ENCODE data around the gene FILIP1.

The FILIP1 gene

DNA sequence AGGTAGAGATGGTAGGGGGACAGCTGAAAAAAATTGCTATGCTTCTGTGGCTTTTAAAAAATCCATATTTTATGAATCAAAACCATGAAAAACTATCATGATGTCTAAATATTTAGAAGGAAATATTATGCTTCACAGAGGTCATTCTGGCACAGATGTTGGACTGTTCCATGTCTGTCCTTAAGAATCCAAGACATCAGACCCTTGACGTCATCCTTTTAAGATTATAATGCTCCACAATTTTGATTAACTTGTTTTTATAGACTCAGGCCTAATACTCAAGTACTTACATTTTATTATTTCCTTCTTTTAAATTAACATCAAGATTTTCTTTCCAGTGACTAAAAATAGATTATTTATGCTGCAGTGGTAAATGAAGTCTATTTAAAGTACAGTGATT lies 29.7 kb downstream of the FILIP1 start:
- TF ChIP-seq, protein P1, sequence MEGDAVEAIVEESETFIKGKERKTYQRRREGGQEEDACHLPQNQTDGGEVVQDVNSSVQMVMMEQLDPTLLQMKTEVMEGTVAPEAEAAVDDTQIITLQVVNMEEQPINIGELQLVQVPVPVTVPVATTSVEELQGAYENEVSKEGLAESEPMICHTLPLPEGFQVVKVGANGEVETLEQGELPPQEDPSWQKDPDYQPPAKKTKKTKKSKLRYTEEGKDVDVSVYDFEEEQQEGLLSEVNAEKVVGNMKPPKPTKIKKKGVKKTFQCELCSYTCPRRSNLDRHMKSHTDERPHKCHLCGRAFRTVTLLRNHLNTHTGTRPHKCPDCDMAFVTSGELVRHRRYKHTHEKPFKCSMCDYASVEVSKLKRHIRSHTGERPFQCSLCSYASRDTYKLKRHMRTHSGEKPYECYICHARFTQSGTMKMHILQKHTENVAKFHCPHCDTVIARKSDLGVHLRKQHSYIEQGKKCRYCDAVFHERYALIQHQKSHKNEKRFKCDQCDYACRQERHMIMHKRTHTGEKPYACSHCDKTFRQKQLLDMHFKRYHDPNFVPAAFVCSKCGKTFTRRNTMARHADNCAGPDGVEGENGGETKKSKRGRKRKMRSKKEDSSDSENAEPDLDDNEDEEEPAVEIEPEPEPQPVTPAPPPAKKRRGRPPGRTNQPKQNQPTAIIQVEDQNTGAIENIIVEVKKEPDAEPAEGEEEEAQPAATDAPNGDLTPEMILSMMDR (IDR thresholded peaks at IDR 0.05; ENCODE audit: low read depth, low read length) = no peak
- TF ChIP-seq, protein P2, sequence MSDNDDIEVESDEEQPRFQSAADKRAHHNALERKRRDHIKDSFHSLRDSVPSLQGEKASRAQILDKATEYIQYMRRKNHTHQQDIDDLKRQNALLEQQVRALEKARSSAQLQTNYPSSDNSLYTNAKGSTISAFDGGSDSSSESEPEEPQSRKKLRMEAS (IDR thresholded peaks at IDR 0.05; ENCODE audit: low read depth, low read length) = no peak
- TF ChIP-seq POLR2A (IDR thresholded peaks at IDR 0.05; ENCODE audit: extremely low read depth, insufficient read length) (no peak), MYC (IDR thresholded peaks at IDR 0.05; ENCODE audit: low read depth, low read length) (no peak)
- no peak overlapping the region for H3K4me3 ChIP-seq (ENCODE audit: low read depth, low read length)
- DNase-seq (ENCODE audit: low read depth) = no peak

DNA sequence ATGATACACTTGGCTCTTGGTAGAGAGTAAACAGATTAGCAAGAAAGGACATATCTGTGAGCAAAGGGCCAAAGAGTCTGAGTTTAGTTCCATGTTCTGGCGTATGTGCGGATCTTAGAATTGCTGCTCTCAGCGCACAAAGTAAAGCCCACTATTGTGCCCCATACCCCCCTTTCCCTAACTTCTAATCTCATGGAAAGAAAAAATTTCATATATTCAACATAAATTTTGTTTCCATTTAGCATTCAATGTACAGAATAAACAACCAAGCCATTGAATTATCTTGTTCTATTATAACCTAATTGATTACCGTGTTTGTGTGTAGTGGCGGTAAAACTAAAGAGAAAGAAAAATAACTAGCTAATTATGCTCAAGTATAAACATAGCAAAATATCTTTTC lies 30.5 kb downstream of the FILIP1 start:
- H3K4me3 ChIP-seq (ENCODE audit: low read depth, low read length) = no peak overlapping the region
- TF ChIP-seq POLR2A (IDR thresholded peaks at IDR 0.05; ENCODE audit: extremely low read depth, insufficient read length) = no peak
- no peak for TF ChIP-seq MYC (IDR thresholded peaks at IDR 0.05; ENCODE audit: low read depth, low read length)
- TF ChIP-seq, protein P2 (IDR thresholded peaks at IDR 0.05; ENCODE audit: low read depth, low read length) = no peak
- TF ChIP-seq, protein P1 (IDR thresholded peaks at IDR 0.05; ENCODE audit: low read depth, low read length) = no peak
- DNase-seq (ENCODE audit: low read depth) = no peak

DNA sequence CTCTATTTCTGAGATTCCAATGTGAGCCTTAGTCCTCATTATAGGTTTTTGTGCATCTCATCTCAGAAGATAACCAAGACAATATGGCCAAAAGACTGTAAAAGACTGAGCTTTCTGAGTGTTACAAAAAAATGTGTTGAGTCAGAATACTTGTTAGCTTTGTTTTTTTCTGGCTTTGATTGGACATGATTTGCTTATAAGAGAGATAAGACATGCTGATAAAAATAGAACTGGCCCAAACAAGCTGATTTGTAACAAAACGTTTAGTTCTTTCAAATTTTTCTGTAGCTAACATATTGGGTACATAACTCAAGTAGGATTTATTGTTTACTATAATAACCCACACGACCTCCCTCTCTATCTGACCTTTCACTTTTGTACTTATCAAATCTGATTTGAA lies 32.9 kb downstream of the FILIP1 start:
- no peak overlapping the region for H3K4me3 ChIP-seq (ENCODE audit: low read depth, low read length)
- TF ChIP-seq, protein P1 (IDR thresholded peaks at IDR 0.05; ENCODE audit: low read depth, low read length) = no peak
- TF ChIP-seq MYC (IDR thresholded peaks at IDR 0.05; ENCODE audit: low read depth, low read length) = no peak
- TF ChIP-seq, protein P2 (IDR thresholded peaks at IDR 0.05; ENCODE audit: low read depth, low read length) = no peak
- no peak for DNase-seq (ENCODE audit: low read depth)

DNA sequence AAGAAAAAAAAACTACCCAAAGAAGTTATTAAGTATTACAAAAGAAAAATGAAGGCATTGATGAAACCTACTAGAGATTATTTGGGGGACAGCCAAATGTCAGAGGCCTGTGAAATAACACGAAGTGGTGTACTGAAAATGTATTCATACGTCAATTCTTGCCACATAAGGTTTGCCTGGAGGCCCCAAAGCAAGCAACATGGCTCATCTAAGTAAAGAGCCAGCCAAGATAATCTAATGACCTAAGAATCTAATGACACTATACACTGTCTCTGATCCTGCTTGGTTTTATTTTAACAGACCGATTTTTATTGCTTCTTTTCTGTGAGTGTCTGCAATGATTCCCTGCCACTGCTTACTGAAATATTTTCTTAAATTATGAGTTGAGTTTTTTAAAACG lies 34.7 kb downstream of the FILIP1 start:
- DNase-seq (ENCODE audit: low read depth) = no peak
- no peak overlapping the region for H3K4me3 ChIP-seq (ENCODE audit: low read depth, low read length)
- TF ChIP-seq, protein P1 (IDR thresholded peaks at IDR 0.05; ENCODE audit: low read depth, low read length) = no peak
- TF ChIP-seq, protein P2 (IDR thresholded peaks at IDR 0.05; ENCODE audit: low read depth, low read length) = no peak
- TF ChIP-seq POLR2A (IDR thresholded peaks at IDR 0.05; ENCODE audit: extremely low read depth, insufficient read length) (no peak), MYC (IDR thresholded peaks at IDR 0.05; ENCODE audit: low read depth, low read length) (no peak)

DNA sequence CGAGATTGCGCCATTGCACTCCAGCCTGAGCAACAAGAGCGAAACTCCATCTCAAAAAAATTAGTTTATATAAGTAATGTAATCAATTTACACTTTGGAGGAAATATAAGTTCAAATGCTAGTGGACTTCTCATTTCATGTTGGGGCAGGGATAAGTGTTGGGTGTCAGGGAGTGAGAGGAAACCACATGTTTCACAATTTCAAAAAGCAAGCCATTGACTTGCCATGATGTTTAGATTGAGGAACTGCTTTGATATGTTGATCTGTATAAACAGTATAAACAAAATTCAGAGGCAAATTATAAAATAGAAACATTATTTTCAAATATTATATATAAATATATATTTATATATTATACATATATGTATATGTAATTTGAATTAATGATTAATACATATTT lies 42.7 kb downstream of the FILIP1 start:
- no peak for TF ChIP-seq POLR2A (IDR thresholded peaks at IDR 0.05; ENCODE audit: extremely low read depth, insufficient read length)
- TF ChIP-seq, protein P2 (IDR thresholded peaks at IDR 0.05; ENCODE audit: low read depth, low read length) = peak; percentile 65
- TF ChIP-seq, protein P1 (IDR thresholded peaks at IDR 0.05; ENCODE audit: low read depth, low read length) = no peak
- H3K4me3 ChIP-seq (ENCODE audit: low read depth, low read length) = no peak overlapping the region
- peak; percentile 71 for DNase-seq (ENCODE audit: low read depth)
